Body of pancreas (tissue), 4 donors: ENCODE measurements around the gene GMEB2. TPM values are rescaled to one million over a fixed set of nuclear protein-coding genes. Genes with fewer than 3 reads are reported as not detected.

Experiments used
- ATAC-seq: fragments of 150-250 bp; one replicate; pipeline ENCODE4 v1.9.1; 2016
- DNase-seq, 4 donors: peaks; one replicate each; pipeline ENCODE4 v3.0.0-alpha.2; 2019
- H3K27ac ChIP-seq, 4 donors: fragments of 200-600 bp; sonication (generic); 1 replicate in 3 of 4; 2 replicates in 1 of 4; pipeline versions ENCODE4 v1.5.1 to v1.6.1; 2016 to 2019; ENCODE audit warnings: mild to moderate bottlenecking in 1 of 4, mixed read lengths in 1 of 4, moderate library complexity in 1 of 4
- H3K27me3 ChIP-seq, 2 donors: fragments of 200-600 bp; sonication (generic); one replicate each; pipeline ENCODE4 v1.6.0; 2016; ENCODE audit warnings: mild to moderate bottlenecking in 1 of 2
- H3K36me3 ChIP-seq, 2 donors: fragments of 200-600 bp; sonication (generic); replicated peaks in 1 of 2; 2 replicates each; pipeline ENCODE4 v1.5.1; 2016; ENCODE audit warnings: low read depth in 2 of 2; ENCODE audit not compliant: insufficient read depth in 1 of 2
- H3K4me1 ChIP-seq: fragments of 200-600 bp; sonication (generic); one replicate; pipeline ENCODE4 v1.6.0; 2016
- H3K4me3 ChIP-seq, 2 donors: fragments of 200-600 bp; sonication (generic); 1 replicate in 1 of 2; 2 replicates in 1 of 2; pipeline ENCODE4 v1.5.1; 2016 to 2019
- H3K9me3 ChIP-seq, 3 donors: fragments of 200-600 bp; sonication (generic); 1 replicate in 2 of 3; 2 replicates in 1 of 3; pipeline ENCODE4 v1.5.1; 2016
- CTCF ChIP-seq, 7 experiments: fragments of 450-650 bp in 4 of 7; fragments of 200-600 bp in 3 of 7; sonication (generic) in 3 of 7; IDR thresholded peaks; one replicate each; pipeline ENCODE4 v1.5.1; 2016 to 2019; ENCODE audit warnings: antibody characterized with exemption in 7 of 7
- POLR2A ChIP-seq, 3 donors: fragments of 450-650 bp; IDR thresholded peaks; one replicate each; pipeline ENCODE4 v1.6.1; 2016; ENCODE audit warnings: antibody characterized with exemption in 3 of 3, mild to moderate bottlenecking in 2 of 3
- WGBS, 2 donors: methylation state at CpG; one replicate each; pipeline ENCODE4 v1.1.5; 2017; 5-methylcytosine and 5-hydroxymethylcytosine counted together
- intact Hi-C: fragments of 100-400 bp; cut with DNase I; formaldehyde crosslinking; loops from one replicate; pipeline ENCODE4 v1.15.1; 2023
- total RNA-seq, 2 donors: library from RNA; depleted of rRNA; stranded (reverse); fragments of >200 nt; gene quantifications; one replicate each; pipeline ENCODE4 v1.1.0, GENCODE V29; 2016

Gene GMEB2
- total RNA-seq, 2 donors from 2014 or later, result 8.9 to 9.9 TPM

GRCh38 chr20:63570281-63571086 is 56.4 kb downstream of the GMEB2 start:
- H3K27ac ChIP-seq, result no peak overlapping the region
- peaks cover 21% of the 10 kb centered on the region for H3K4me1 ChIP-seq
- no peak for DNase-seq
- no peak for TF ChIP-seq CTCF (IDR thresholded peaks at IDR 0.05)
- TF ChIP-seq POLR2A (IDR thresholded peaks at IDR 0.05), result no peak
- H3K4me3 ChIP-seq, result no peak overlapping the region
- intact Hi-C loops, result no loop called here
- H3K27me3 ChIP-seq, result no peaks in the 10 kb centered on the region
- ATAC-seq, result no peak
- WGBS, 2 donors, result 89% methylated on average over 11 to 28 of the region's 28 CpGs
- no peaks in the 10 kb centered on the region for H3K9me3 ChIP-seq
- no peaks in the 10 kb centered on the region for H3K36me3 ChIP-seq

- TF ChIP-seq CTCF (IDR thresholded peaks at IDR 0.05) (no peak), POLR2A (IDR thresholded peaks at IDR 0.05) (no peak)
- H3K4me3 ChIP-seq, result no peak overlapping the region
These were observed 57.6 kb downstream of the GMEB2 start for GRCh38 chr20:63568986-63569949.

GRCh38 chr20:63568170-63568981 is 58.5 kb downstream of the GMEB2 start:
- no peak for DNase-seq
- Histone ChIP-seq H3K4me1 (peaks cover 13% of the 10 kb centered on the region), H3K9me3 (no peaks in the 10 kb centered on the region), H3K27me3 (no peaks in the 10 kb centered on the region), H3K4me3 (no peak overlapping the region), H3K36me3 (no peaks in the 10 kb centered on the region), H3K27ac (no peak overlapping the region)
- intact Hi-C loops, result no loop called here
- WGBS, 2 donors, result 75 to 96% methylated on average over 19 to 38 of the region's 43 CpGs
- TF ChIP-seq CTCF (IDR thresholded peaks at IDR 0.05), result no peak
- no peak for TF ChIP-seq POLR2A (IDR thresholded peaks at IDR 0.05)
- ATAC-seq, result no peak

More at GRCh38 chr20:63568986-63569949, 57.6 kb downstream of the GMEB2 start:
- no peaks in the 10 kb centered on the region for H3K9me3 ChIP-seq
- WGBS, 2 donors, result 88 to 90% methylated on average over 2 to 41 of the region's 46 CpGs
- ATAC-seq (no peak), DNase-seq (no peak)
- H3K4me1 ChIP-seq, result peaks cover 16% of the 10 kb centered on the region
- no peaks in the 10 kb centered on the region for H3K36me3 ChIP-seq
- no peaks in the 10 kb centered on the region for H3K27me3 ChIP-seq
- intact Hi-C loops, result no loop called here
- no peak overlapping the region for H3K27ac ChIP-seq

GRCh38 chr20:63567386-63568169 is 59.3 kb downstream of the GMEB2 start:
- H3K27ac ChIP-seq, result no peak overlapping the region
- no peaks in the 10 kb centered on the region for H3K27me3 ChIP-seq
- no peak overlapping the region for H3K4me3 ChIP-seq
- intact Hi-C loops, result no loop called here
- H3K4me1 ChIP-seq, result peaks cover 6% of the 10 kb centered on the region
- ATAC-seq, result no peak
- 77 to 91% methylated on average over 18 to 37 of the region's 37 CpGs for WGBS, 2 donors
- TF ChIP-seq CTCF (IDR thresholded peaks at IDR 0.05), result no peak
- no peak for TF ChIP-seq POLR2A (IDR thresholded peaks at IDR 0.05)
- DNase-seq, result peak in 1 of 4 donors; percentile 58
- no peaks in the 10 kb centered on the region for H3K36me3 ChIP-seq
- H3K9me3 ChIP-seq, result no peaks in the 10 kb centered on the region
